Activated naive CD4-positive, alpha-beta T cell treated with anti-CD3 and anti-CD28 coated beads for 36 hours (primary cell): ENCODE measurements around the gene ZHX3. TPM values are rescaled to one million over a fixed set of nuclear protein-coding genes. Genes with fewer than 3 reads are reported as not detected.
"Not testable (repeated sequence)": the region's sequence is repeated elsewhere in the genome, so short reads cannot be mapped to it uniquely, and the experiment has no call there.

Experiments used
- CTCF ChIA-PET: fragments of 350-600 bp; sonication (Branson Sonifier 250); formaldehyde crosslinking; loops from one replicate; lab custom pipeline; 2021; ENCODE audit warnings: antibody characterized with exemption; lab: Charles Lee
- DNase-seq: peaks from one replicate; pipeline ENCODE4 v3.0.0-alpha.2; 2020
- H3K27ac Mint-ChIP-seq: one replicate; pipeline ENCODE4 v1.8.0; 2021; ENCODE audit warnings: mild to moderate bottlenecking, mixed read lengths
- H3K27me3 Mint-ChIP-seq: one replicate; pipeline ENCODE4 v1.8.0; 2021; ENCODE audit warnings: low read depth, mixed read lengths
- H3K36me3 Mint-ChIP-seq: one replicate; pipeline ENCODE4 v1.8.0; 2021; ENCODE audit warnings: low read depth, mixed read lengths
- H3K4me1 Mint-ChIP-seq: one replicate; pipeline ENCODE4 v1.8.0; 2021; ENCODE audit warnings: low read depth, mixed read lengths
- H3K4me3 Mint-ChIP-seq: one replicate; pipeline ENCODE4 v1.8.0; 2021; ENCODE audit warnings: mild to moderate bottlenecking, moderate library complexity, mixed read lengths
- H3K9me3 Mint-ChIP-seq: one replicate; pipeline ENCODE4 v1.8.0; 2021; ENCODE audit warnings: mixed read lengths
- intact Hi-C: fragments of 100-400 bp; cut with micrococcal nuclease; formaldehyde crosslinking; loops from one replicate; pipeline ENCODE4 v1.15.1; 2023
- total RNA-seq, 2 experiments: library from RNA; stranded (reverse); gene quantifications; one replicate each; pipeline ENCODE4 v1.2.3, GENCODE V29; 2021

The ZHX3 gene
- total RNA-seq, 2 experiments from 2014 or later, result 9.4 to 9.9 TPM

DNA sequence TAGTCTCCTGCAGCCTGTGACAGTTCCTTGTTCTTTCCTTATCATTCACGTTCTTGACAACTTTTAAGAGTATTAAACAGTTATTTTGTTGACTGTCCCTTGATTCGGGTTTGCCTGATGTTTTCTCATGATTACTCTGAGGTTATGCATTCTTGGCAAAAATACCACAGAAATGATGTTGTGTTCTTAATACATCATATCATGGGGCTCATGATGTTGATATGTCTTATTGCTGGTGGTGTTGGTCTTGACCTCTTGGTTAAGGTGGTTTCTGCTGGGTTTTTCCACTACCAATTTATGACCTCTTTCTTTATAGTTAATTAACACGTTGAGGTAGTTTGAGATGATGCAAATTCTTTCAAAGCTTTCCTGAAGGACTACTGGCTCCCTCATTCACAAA lies 59.1 kb downstream of the ZHX3 start:
- CTCF ChIA-PET, result no interaction called here
- intact Hi-C loops, result no loop called here
- Mint-ChIP-seq H3K4me1 (no peaks in the 10 kb centered on the region), H3K9me3 (no peaks in the 10 kb centered on the region), H3K36me3 (no peaks in the 10 kb centered on the region), H3K4me3 (no peak overlapping the region), H3K27ac (no peak overlapping the region), H3K27me3 (no peaks in the 10 kb centered on the region)
- DNase-seq, result no peak

DNA sequence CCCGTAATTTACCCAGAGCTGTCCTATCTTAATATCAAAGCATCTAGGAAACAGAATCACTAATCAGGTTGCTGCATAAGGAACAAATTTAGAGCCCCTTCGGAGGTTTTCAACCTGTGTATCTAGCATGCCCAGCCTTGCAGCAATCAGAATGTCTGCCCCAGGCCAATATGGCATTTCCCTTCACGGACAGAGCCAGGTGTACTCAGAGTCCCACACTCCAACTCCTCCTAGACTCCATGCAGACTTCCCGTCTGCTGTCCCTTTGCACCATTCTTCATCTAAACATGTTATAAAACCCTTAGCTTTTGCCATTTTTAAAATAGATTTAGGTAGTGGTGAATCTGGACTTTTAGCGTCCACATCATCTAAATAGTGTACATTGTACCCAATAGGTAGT lies 61.0 kb downstream of the ZHX3 start:
- Mint-ChIP-seq H3K9me3 (no peaks in the 10 kb centered on the region), H3K27me3 (no peaks in the 10 kb centered on the region), H3K4me3 (no peak overlapping the region), H3K36me3 (no peaks in the 10 kb centered on the region), H3K4me1 (no peaks in the 10 kb centered on the region), H3K27ac (no peak overlapping the region)
- no peak for DNase-seq
- CTCF ChIA-PET, result interaction anchor here (0.6 to 1.5 kb wide), 2 partner anchors 23 to 107 kb away, joined by 3 read pairs; no protein-coding TSS in a partner anchor
- intact Hi-C loops, result no loop called here

DNA sequence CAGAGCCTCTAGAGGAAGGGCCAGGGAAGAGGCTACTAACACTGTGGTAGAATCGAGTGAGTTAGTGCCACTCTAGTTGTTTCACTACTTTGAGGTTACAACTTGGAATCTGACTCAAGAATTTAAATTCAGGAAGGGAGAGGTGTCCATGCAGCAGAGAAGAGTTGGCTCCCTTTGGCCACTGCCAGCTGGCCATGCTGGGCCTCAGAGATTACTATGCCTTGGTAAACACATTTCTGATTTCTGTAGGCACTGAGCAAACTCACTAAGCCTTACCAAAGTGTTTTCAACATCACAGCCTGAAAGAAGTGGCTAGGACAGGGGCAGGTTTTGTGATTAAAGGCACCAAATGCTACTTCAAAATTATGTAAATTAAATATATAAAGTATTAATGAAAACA lies 61.9 kb downstream of the ZHX3 start:
- DNase-seq, result no peak
- CTCF ChIA-PET, result interaction anchor here (0.8 kb wide), 1 partner anchor 14 kb away, joined by 3 read pairs; no protein-coding TSS in a partner anchor
- intact Hi-C loops, result no loop called here
- H3K27me3 Mint-ChIP-seq, result no peaks in the 10 kb centered on the region
- H3K4me1 Mint-ChIP-seq, result no peaks in the 10 kb centered on the region
- no peak overlapping the region for H3K4me3 Mint-ChIP-seq
- no peak overlapping the region for H3K27ac Mint-ChIP-seq
- H3K9me3 Mint-ChIP-seq, result no peaks in the 10 kb centered on the region
- no peaks in the 10 kb centered on the region for H3K36me3 Mint-ChIP-seq

DNA sequence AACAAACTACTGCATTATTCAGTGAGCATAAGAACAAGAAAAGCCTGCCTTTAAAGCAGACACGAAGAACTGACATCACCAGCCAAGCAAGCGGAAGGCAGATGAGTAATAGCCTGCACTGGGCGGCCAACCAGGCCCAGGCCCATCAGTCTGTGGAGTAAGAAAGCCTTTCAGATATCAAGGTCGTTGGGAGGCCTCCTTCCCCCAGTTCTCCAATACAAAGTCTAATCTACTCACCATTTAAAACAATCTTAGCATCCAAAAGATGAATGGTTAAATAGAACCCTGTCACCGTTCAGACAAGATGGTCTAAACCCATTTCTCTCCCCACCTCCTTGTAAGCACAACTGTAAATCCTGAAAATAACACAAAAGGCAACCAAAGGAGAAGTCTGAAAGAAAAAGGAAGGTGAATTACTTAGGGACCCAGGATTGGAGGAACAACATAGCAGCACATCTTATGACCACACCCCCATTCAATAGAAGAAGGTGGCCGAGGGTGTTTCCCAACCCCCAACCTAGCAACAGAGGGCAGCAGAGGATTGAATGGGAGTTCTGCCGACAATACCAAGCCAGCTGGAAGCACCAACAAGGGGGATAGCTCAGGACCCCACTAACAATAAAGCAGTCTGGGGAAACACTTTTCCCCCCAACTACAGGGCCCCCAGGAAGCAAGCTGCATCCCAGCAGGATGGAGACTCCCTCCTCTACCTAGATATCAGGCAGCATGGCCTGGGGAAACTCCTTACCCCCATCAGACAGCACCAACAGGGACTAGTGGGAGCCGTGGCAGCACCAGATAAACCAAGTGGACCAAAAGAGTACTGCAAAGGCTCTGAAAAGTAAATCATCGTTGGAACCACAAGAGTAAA lies 67.9 kb downstream of the ZHX3 start:
- H3K36me3 Mint-ChIP-seq, result no peaks in the 10 kb centered on the region
- H3K27ac Mint-ChIP-seq, result no peak overlapping the region
- intact Hi-C loops, result loop anchor here (5.0 kb wide), 1 partner anchor 93 kb away; the partner anchor contains the start of gene LPIN3
- DNase-seq, result no peak
- H3K4me1 Mint-ChIP-seq, result no peaks in the 10 kb centered on the region
- no peak overlapping the region for H3K4me3 Mint-ChIP-seq
- H3K27me3 Mint-ChIP-seq, result no peaks in the 10 kb centered on the region
- CTCF ChIA-PET, result no interaction called here
- no peaks in the 10 kb centered on the region for H3K9me3 Mint-ChIP-seq

DNA sequence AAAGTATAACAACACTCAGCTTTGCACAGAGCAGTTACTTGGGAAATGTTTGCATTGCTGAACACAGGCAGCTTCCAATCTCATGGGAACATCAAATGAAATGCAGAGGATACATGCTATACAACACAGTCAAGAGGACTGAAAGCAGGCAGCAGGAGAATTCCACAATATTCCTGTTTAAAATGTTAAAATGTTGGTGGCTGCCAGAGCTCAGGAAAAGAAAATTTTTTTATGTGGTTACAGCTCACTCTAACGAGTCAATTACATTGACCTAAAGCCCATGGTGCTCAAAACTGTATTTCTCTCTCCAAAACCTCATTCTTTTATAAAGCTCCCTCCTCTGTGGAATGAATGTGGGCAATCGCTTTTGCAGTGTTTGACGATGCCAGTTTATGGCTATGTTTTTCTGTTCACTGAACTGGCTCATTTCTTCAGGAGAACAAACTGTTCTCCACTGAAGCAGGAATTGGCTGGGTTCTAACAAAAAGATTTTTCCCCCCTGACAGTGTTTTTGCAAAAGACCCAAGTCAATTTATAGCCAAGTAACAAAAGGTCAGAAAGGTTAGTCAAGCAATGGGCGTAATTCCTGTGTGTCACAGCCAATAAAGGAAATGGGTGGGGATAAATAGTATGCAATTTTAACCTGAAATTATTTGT lies 69.0 kb downstream of the ZHX3 start:
- Mint-ChIP-seq H3K9me3 (no peaks in the 10 kb centered on the region), H3K27ac (no peak overlapping the region), H3K36me3 (no peaks in the 10 kb centered on the region), H3K4me1 (no peaks in the 10 kb centered on the region), H3K27me3 (no peaks in the 10 kb centered on the region), H3K4me3 (no peak overlapping the region)
- intact Hi-C loops, result loop anchor here (5.0 kb wide), 1 partner anchor 94 kb away; the partner anchor contains the start of gene LPIN3
- no peak for DNase-seq
- CTCF ChIA-PET, result no interaction called here

DNA sequence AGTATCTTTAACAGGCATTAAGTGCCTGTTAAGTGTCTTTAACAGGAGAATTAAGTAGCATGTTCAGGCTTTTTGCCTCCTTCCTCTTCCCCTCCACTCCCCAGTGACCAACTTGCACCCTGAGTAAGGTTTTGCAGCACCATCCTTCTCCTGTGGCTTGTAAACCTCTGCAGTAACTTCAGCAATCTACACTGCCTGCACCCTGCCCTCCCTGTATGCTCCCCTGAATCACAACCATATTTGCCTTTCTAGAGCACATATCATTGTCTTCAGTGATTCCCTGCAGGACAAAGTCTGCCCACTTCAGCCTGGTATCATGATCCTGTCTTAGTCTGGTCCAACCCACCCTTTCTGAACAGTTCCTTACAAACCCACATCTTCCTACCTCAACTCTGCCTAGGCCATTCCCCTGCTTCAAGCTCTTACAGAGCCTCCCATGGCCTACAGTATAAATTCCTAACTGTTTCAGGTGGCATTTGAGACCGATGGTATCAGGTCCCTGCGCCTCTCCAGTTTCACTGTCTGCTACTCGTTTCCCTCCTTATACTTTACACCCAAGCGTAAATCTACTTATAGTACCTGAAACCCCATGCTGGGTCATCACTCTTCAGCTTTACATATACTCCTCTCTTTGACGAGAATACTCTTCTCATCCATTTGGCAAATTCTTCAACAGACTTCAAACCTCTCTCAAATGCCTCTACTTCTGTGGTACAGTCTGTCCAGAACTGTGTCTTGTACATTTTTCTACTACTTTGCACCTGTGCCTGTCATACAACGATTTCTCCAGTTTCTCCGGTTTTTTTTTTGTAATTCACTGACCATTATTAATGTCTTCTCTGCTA lies 69.8 kb downstream of the ZHX3 start:
- H3K27ac Mint-ChIP-seq, result no peak overlapping the region
- CTCF ChIA-PET, result no interaction called here
- intact Hi-C loops, result loop anchor here (5.0 kb wide), 1 partner anchor 95 kb away; the partner anchor contains the start of gene LPIN3
- no peak overlapping the region for H3K4me3 Mint-ChIP-seq
- peaks cover 3% of the 10 kb centered on the region for H3K4me1 Mint-ChIP-seq
- no peaks in the 10 kb centered on the region for H3K9me3 Mint-ChIP-seq
- DNase-seq, result no peak
- no peaks in the 10 kb centered on the region for H3K36me3 Mint-ChIP-seq
- H3K27me3 Mint-ChIP-seq, result no peaks in the 10 kb centered on the region

DNA sequence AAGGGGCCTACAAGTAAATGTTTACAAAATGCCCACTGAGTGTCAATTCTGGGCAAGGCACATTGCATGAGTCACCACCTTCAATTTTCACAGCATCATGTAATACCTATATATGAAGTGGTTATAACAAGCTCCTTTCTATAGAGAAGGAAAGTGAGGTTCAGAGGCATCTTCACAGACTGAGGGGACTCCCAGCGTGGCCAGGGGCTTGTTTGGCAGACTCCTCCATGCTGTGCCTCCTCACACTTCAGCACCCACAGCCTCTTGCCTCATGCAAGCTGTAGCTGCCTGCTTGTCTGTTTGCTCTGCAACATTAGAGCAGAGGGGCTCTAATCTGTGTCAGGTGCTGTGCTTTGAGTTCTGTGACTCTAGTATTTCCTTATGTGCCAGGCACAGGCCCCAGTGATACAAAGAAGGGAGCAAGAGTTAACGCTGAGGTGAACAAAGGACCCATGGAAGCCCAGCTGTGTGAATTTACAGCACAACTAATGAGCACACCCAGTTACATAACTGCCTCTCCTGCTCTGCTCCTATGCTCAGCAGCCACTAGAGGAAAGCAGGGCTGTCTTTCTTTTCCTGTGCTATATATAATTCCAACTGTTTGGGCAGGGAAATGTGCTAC lies 72.3 kb downstream of the ZHX3 start:
- intact Hi-C loops, result loop anchor here (5.0 kb wide), 1 partner anchor 97 kb away; the partner anchor contains the start of gene LPIN3
- H3K27me3 Mint-ChIP-seq, result no peaks in the 10 kb centered on the region
- H3K4me3 Mint-ChIP-seq, result no peak overlapping the region
- no peak overlapping the region for H3K27ac Mint-ChIP-seq
- H3K9me3 Mint-ChIP-seq, result no peaks in the 10 kb centered on the region
- H3K36me3 Mint-ChIP-seq, result no peaks in the 10 kb centered on the region
- peaks cover 5% of the 10 kb centered on the region for H3K4me1 Mint-ChIP-seq
- CTCF ChIA-PET, result interaction anchor here (0.7 to 2.4 kb wide), 2 partner anchors 12 to 452 kb away, joined by 3 to 9 read pairs; no protein-coding TSS in a partner anchor
- DNase-seq, result peak; percentile 36

GRCh38 chr20:41242807-41243206 lies 74.7 kb downstream of the ZHX3 start:
- Mint-ChIP-seq H3K4me3 (no peak overlapping the region), H3K27ac (no peak overlapping the region), H3K27me3 (no peaks in the 10 kb centered on the region), H3K36me3 (no peaks in the 10 kb centered on the region), H3K9me3 (no peaks in the 10 kb centered on the region), H3K4me1 (peaks cover 5% of the 10 kb centered on the region)
- DNase-seq, result no peak
- CTCF ChIA-PET, result interaction anchor here (1.2 to 2.4 kb wide), 2 partner anchors 10 to 97 kb away, joined by 4 to 9 read pairs; no protein-coding TSS in a partner anchor
- intact Hi-C loops, result no loop called here

GRCh38 chr20:41242352-41242751 lies 75.2 kb downstream of the ZHX3 start:
- no peak overlapping the region for H3K4me3 Mint-ChIP-seq
- CTCF ChIA-PET, result interaction anchor here (0.7 kb wide), 1 partner anchor 304 kb away, joined by 3 read pairs; no protein-coding TSS in a partner anchor
- H3K27ac Mint-ChIP-seq, result no peak overlapping the region
- peaks cover under 1% of the 10 kb centered on the region for H3K36me3 Mint-ChIP-seq
- H3K4me1 Mint-ChIP-seq, result peaks cover 5% of the 10 kb centered on the region
- H3K9me3 Mint-ChIP-seq, result no peaks in the 10 kb centered on the region
- no peak for DNase-seq
- no peaks in the 10 kb centered on the region for H3K27me3 Mint-ChIP-seq
- intact Hi-C loops, result no loop called here

DNA sequence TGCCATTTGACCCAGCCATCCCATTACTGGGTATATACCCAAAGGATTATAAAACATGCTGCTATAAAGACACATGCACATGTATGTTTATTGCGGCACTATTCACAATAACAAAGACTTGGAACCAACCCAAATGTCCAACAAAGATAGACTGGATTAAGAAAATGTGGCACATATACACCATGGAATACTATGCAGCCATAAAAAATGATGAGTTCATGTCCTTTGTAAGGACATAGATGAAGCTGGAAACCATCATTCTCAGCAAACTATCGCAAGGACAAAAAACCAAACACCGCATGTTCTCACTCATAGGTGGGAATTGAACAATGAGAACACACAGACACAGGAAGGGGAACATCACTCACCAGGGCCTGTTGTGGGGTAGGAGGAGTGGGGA lies 80.3 kb downstream of the ZHX3 start:
- intact Hi-C loops, H3K36me3 Mint-ChIP-seq, H3K4me3 Mint-ChIP-seq, H3K27me3 Mint-ChIP-seq, H3K27ac Mint-ChIP-seq, H3K9me3 Mint-ChIP-seq, DNase-seq: not testable (repeated sequence)
- peaks cover 13% of the 10 kb centered on the region for H3K4me1 Mint-ChIP-seq
- CTCF ChIA-PET, result interaction anchor here (0.6 to 1.0 kb wide), 2 partner anchors 102 to 244 kb away, joined by 3 read pairs; no protein-coding TSS in a partner anchor

DNA sequence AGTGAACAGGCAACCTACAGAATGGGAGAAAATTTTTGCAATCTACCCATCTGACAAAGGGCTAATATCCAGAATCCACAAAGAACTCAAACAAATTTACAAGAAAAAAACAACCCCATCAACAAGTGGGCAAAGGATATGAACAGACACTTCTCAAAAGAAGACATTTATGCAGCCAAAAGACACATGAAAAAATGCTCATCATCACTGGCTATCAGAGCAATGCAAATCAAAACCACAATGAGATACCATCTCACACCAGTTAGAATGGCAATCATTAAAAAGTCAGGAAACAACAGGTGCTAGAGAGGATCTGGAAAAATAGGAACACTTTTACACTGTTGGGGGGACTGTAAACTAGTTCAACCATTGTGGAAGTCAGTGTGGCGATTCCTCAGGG lies 80.7 kb downstream of the ZHX3 start:
- H3K27me3 Mint-ChIP-seq, intact Hi-C loops, H3K4me3 Mint-ChIP-seq, H3K9me3 Mint-ChIP-seq, H3K27ac Mint-ChIP-seq, H3K36me3 Mint-ChIP-seq, DNase-seq, CTCF ChIA-PET: not testable (repeated sequence)
- H3K4me1 Mint-ChIP-seq, result peaks cover 17% of the 10 kb centered on the region
